ENCODE data around the gene RPTOR. TPM values are rescaled to one million over a fixed set of nuclear protein-coding genes. Genes with fewer than 3 reads are reported as not detected.
"Not testable (repeated sequence)": the region's sequence is repeated elsewhere in the genome, so short reads cannot be mapped to it uniquely, and the experiment has no call there.

RPTOR gene
- total RNA-seq, 1 experiment from 2014 or later, result 25.1 TPM

DNA sequence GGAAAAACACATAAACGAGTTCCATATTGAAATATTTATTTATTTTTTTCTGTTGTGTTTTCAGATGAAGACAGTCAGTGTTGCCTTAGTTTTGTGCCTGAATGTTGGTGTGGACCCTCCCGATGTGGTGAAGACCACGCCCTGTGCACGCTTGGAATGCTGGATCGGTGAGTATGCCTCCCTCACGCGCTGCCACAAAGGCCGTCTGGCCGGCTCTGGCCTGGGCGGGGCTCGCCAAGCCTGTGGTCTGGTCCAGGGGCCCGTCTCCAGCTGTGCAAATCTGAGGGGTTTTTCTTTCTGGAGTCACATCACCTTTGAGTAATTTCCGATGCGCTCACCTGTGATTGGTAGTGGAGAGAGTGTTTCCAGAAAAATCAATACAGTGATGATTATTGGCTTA is 81.0 kb downstream of the RPTOR start:
- WGBS (ENCODE audit: extremely low coverage, insufficient read length, low lambda C conversion rate), result no CpG with 5 or more reads among the region's 14 CpGs
- no peaks in the 10 kb centered on the region for H3K9me3 ChIP-seq (ENCODE audit: control insufficient read depth, low read depth, low read length)
- no peaks in the 10 kb centered on the region for H3K4me1 ChIP-seq (ENCODE audit: insufficient read depth, low read length)
- no peak overlapping the region for H2BK12ac ChIP-seq (ENCODE audit: insufficient read length, low read depth, low read length)
- Mint-ChIP-seq H3K4me3 (no peak overlapping the region), H3K27me3 (ENCODE audit: low read depth) (no peaks in the 10 kb centered on the region; the same call in 1 of the 2 replicates), H3K36me3 (ENCODE audit: insufficient read depth in 1 of 3, low read depth in 3 of 3) (peaks cover 7 to 9% (median 7%) of the 10 kb centered on the region in 3 experiments; a peak in 4 of 7 replicates), H3K4me1 (peaks cover 9 to 18% of the 10 kb centered on the region in 2 experiments), H3K27ac (no peak overlapping the region), H3K9me3 (no peaks in the 10 kb centered on the region)
- no peak overlapping the region for H3K14ac ChIP-seq (ENCODE audit: insufficient read depth, low read length)
- H3K79me1 ChIP-seq (ENCODE audit: insufficient read depth, low read depth, low read length, poor library complexity, severe bottlenecking), result no peaks in the 10 kb centered on the region
- H2BK5ac ChIP-seq (ENCODE audit: insufficient read length, low read length), result no peak overlapping the region
- H4K8ac ChIP-seq (replicated peaks; ENCODE audit: insufficient read length, low read depth, low read length), result no peak overlapping the region
- H3K9ac ChIP-seq (ENCODE audit: extremely low read depth, insufficient read length, low read length), result no peak overlapping the region
- H3K27me3 ChIP-seq (ENCODE audit: insufficient read depth, low read length), result no peaks in the 10 kb centered on the region
- H3K4me2 ChIP-seq (ENCODE audit: insufficient read depth, insufficient read length, low read length), result no peak overlapping the region
- no peak overlapping the region for H4K91ac ChIP-seq (ENCODE audit: insufficient read length, low read depth, low read length)
- TF ChIP-seq, protein P1, sequence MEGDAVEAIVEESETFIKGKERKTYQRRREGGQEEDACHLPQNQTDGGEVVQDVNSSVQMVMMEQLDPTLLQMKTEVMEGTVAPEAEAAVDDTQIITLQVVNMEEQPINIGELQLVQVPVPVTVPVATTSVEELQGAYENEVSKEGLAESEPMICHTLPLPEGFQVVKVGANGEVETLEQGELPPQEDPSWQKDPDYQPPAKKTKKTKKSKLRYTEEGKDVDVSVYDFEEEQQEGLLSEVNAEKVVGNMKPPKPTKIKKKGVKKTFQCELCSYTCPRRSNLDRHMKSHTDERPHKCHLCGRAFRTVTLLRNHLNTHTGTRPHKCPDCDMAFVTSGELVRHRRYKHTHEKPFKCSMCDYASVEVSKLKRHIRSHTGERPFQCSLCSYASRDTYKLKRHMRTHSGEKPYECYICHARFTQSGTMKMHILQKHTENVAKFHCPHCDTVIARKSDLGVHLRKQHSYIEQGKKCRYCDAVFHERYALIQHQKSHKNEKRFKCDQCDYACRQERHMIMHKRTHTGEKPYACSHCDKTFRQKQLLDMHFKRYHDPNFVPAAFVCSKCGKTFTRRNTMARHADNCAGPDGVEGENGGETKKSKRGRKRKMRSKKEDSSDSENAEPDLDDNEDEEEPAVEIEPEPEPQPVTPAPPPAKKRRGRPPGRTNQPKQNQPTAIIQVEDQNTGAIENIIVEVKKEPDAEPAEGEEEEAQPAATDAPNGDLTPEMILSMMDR (conservative IDR thresholded peaks at IDR 0.05), result no peak
- no peak overlapping the region for H2BK20ac ChIP-seq (ENCODE audit: low read depth, low read length, poor library complexity, severe bottlenecking)
- H3K79me2 ChIP-seq (ENCODE audit: insufficient read depth, low read length), result no peaks in the 10 kb centered on the region
- H3K23ac ChIP-seq (ENCODE audit: insufficient read length, low read depth, low read length), result no peak overlapping the region
- H4K5ac ChIP-seq (ENCODE audit: insufficient read length, low read depth, low read length), result no peak overlapping the region
- H4K20me1 ChIP-seq (ENCODE audit: control insufficient read depth, insufficient read depth, insufficient read length), result no peaks in the 10 kb centered on the region
- H3K56ac ChIP-seq (ENCODE audit: insufficient read length, low read depth, low read length), result no peak overlapping the region
- no peak overlapping the region for H3K27ac ChIP-seq (ENCODE audit: insufficient read length, low read depth, low read length)
- no peak overlapping the region for H2BK15ac ChIP-seq (ENCODE audit: low read depth, low read length)
- no peak overlapping the region for H3T11ph ChIP-seq (ENCODE audit: low read length)
- H2AFZ ChIP-seq (ENCODE audit: low read length), result no peak overlapping the region
- no peaks in the 10 kb centered on the region for H3K23me2 ChIP-seq (ENCODE audit: insufficient read length, low read depth, low read length, poor library complexity, severe bottlenecking)
- H2BK120ac ChIP-seq (ENCODE audit: low read depth, low read length, poor library complexity, severe bottlenecking), result no peak overlapping the region
- no peak overlapping the region for H3K4ac ChIP-seq (ENCODE audit: low read depth, low read length)
- H3K18ac ChIP-seq (ENCODE audit: insufficient read length, low read depth, low read length), result no peak overlapping the region
- DNase-seq, result no peak
- no peak overlapping the region for H2AK5ac ChIP-seq (ENCODE audit: insufficient read length, low read length)

DNA sequence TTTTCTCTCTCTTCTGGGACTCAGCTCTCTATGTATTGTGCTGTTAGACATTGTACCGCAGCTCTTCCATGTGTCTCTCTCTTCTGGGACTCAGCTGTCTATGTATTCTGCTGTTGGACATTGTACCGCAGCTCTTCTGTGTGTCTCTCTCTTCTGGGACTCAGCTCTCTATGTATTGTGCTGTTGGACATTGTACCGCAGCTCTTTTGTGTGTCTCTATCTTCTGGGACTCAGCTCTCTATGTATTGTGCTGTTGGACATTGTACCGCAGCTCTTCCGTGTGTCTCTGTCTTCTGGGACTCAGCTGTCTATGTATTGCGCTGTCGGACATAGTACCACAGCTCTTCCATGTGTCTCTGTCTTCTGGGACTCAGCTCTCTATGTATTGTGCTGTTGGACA is 84.2 kb downstream of the RPTOR start:
- H3K4me2 ChIP-seq (ENCODE audit: insufficient read depth, insufficient read length, low read length); H3K4ac ChIP-seq (ENCODE audit: low read depth, low read length); H4K91ac ChIP-seq (ENCODE audit: insufficient read length, low read depth, low read length); H3K36me3 Mint-ChIP-seq (ENCODE audit: insufficient read depth in 1 of 3, low read depth in 3 of 3); H2AFZ ChIP-seq (ENCODE audit: low read length); H3K27me3 ChIP-seq (ENCODE audit: insufficient read depth, low read length); H2AK5ac ChIP-seq (ENCODE audit: insufficient read length, low read length); H3K23ac ChIP-seq (ENCODE audit: insufficient read length, low read depth, low read length); H3K4me1 ChIP-seq (ENCODE audit: insufficient read depth, low read length); H3K9me3 Mint-ChIP-seq; H3K79me1 ChIP-seq (ENCODE audit: insufficient read depth, low read depth, low read length, poor library complexity, severe bottlenecking); H2BK120ac ChIP-seq (ENCODE audit: low read depth, low read length, poor library complexity, severe bottlenecking); DNase-seq; H4K20me1 ChIP-seq (ENCODE audit: control insufficient read depth, insufficient read depth, insufficient read length); H3K56ac ChIP-seq (ENCODE audit: insufficient read length, low read depth, low read length); H4K5ac ChIP-seq (ENCODE audit: insufficient read length, low read depth, low read length); H3K27me3 Mint-ChIP-seq (ENCODE audit: low read depth); H2BK15ac ChIP-seq (ENCODE audit: low read depth, low read length); H3K18ac ChIP-seq (ENCODE audit: insufficient read length, low read depth, low read length); H2BK5ac ChIP-seq (ENCODE audit: insufficient read length, low read length); H4K8ac ChIP-seq (replicated peaks; ENCODE audit: insufficient read length, low read depth, low read length); H3K27ac Mint-ChIP-seq; H3K9ac ChIP-seq (ENCODE audit: extremely low read depth, insufficient read length, low read length); H3K4me3 Mint-ChIP-seq; H3K23me2 ChIP-seq (ENCODE audit: insufficient read length, low read depth, low read length, poor library complexity, severe bottlenecking); H3K79me2 ChIP-seq (ENCODE audit: insufficient read depth, low read length); H3K27ac ChIP-seq (ENCODE audit: insufficient read length, low read depth, low read length); H3K9me3 ChIP-seq (ENCODE audit: control insufficient read depth, low read depth, low read length); H3K14ac ChIP-seq (ENCODE audit: insufficient read depth, low read length); H2BK20ac ChIP-seq (ENCODE audit: low read depth, low read length, poor library complexity, severe bottlenecking); H3T11ph ChIP-seq (ENCODE audit: low read length); H2BK12ac ChIP-seq (ENCODE audit: insufficient read length, low read depth, low read length): not testable (repeated sequence)
- H3K4me1 Mint-ChIP-seq, result peaks cover 14 to 18% of the 10 kb centered on the region in 2 experiments
- no CpG with 5 or more reads among the region's 7 CpGs for WGBS (ENCODE audit: extremely low coverage, insufficient read length, low lambda C conversion rate)

Data from H9 (cell line).